Umbilical cord (tissue), 2 donors: ENCODE measurements around the gene TMEM87B. TPM values are rescaled to one million over a fixed set of nuclear protein-coding genes. Genes with fewer than 3 reads are reported as not detected.
"Not testable (repeated sequence)": the region's sequence is repeated elsewhere in the genome, so short reads cannot be mapped to it uniquely, and the experiment has no call there.

Source experiments
- DNase-seq: peaks from one replicate; pipeline ENCODE4 v3.0.0-alpha.2; 2015; ENCODE audit warnings: low spot score
- total RNA-seq: library from RNA; depleted of rRNA; stranded (reverse); fragments of >200 nt; gene quantifications from one replicate; pipeline ENCODE4 v1.2.3, GENCODE V29; 2014; ENCODE audit warnings: low replicate concordance; ENCODE audit not compliant: insufficient read depth

The TMEM87B gene
- total RNA-seq, 1 donor from 2014 or later, result 108 TPM

- peak; percentile 83 for DNase-seq
These were observed 22.2 kb upstream of the TMEM87B start for GRCh38 chr2:112032689-112033465.

- no peak for DNase-seq
These were observed 21.5 kb upstream of the TMEM87B start for GRCh38 chr2:112033600-112033999.

- DNase-seq, result no peak
These were observed 20.1 kb upstream of the TMEM87B start for GRCh38 chr2:112034924-112035323.

DNA sequence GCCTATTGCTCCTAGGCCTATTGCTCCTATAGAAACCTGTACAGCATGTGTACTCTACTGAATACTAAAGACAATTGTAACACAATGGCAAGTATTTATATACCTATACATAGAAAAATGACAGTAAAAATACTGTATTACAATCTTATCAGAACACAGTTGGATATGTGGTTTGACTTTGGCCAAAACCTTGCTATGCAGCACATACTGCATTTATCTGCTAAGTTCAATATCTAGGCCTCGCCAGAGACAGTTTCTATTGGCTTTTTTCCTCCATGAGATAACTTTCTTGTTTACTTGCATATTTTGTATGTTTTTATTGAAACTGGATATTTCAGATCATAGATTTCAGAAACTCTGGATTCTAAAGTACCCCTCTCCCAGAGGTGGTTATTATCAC lies 19.3 kb upstream of the TMEM87B start:
- no peak for DNase-seq

DNA sequence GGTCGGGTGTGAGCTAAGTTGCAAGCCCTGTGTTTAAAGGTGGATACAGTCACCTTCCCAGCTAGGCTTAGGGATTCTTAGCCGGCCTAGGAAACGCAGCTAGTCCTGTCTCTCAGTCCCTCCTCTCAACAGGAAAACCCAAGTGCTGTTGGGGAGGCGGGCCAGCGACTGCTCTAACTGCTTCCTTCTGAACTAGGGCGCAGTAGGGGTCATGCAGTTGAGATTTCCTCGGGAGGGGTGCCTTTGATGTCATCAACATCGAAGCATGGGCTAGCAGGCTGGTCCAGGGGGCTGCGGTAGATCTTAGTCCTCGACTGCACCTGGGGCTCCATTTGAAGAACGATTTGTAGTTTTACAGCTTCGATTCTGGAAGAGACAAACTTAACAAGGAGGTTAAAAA lies 15.5 kb upstream of the TMEM87B start:
- not testable (repeated sequence) for DNase-seq

DNA sequence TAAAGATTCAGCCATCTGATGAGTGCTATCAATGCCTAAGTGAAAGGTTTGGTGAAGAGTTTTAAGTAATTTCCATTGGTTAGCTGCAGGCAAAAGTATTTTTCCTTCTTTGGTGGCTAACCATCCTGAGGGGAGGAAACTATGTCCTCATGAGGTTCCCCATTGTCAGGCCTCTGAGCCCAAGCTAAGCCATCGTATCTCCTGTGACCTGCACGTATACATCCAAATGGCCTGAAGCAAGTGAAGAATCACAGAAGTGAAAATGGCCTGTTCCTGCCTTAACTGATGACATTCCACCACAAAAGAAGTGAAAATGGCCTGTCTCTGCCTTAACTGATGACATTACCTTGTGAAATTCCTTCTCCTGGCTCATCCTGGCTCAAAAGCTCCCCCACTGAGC lies 15.0 kb upstream of the TMEM87B start:
- DNase-seq, result not testable (repeated sequence)

DNA sequence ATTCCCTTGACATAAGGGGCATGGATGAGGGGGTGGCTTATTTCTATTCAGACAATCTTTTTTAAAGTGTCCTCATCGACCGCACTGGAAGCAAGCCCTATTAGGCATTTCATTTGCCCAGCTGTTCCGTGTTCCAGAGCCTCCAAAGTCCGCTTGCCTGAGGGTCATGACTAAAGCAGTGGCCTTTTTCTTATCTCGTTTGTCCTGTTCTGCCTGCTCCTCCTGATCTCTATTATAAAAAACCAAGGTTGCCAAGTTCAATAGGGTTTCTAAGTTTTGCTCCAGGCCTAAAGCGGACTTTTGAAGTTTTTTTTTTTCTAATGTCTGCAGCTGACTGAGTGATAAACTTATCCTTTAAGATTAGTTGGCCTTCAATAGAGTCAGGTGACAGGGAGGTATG lies 13.6 kb upstream of the TMEM87B start:
- DNase-seq, result not testable (repeated sequence)

GRCh38 chr2:112045446-112046014 lies 9.5 kb upstream of the TMEM87B start:
- no peak for DNase-seq

- DNase-seq, result no peak
These were observed 8.8 kb upstream of the TMEM87B start for GRCh38 chr2:112046231-112046630.

DNA sequence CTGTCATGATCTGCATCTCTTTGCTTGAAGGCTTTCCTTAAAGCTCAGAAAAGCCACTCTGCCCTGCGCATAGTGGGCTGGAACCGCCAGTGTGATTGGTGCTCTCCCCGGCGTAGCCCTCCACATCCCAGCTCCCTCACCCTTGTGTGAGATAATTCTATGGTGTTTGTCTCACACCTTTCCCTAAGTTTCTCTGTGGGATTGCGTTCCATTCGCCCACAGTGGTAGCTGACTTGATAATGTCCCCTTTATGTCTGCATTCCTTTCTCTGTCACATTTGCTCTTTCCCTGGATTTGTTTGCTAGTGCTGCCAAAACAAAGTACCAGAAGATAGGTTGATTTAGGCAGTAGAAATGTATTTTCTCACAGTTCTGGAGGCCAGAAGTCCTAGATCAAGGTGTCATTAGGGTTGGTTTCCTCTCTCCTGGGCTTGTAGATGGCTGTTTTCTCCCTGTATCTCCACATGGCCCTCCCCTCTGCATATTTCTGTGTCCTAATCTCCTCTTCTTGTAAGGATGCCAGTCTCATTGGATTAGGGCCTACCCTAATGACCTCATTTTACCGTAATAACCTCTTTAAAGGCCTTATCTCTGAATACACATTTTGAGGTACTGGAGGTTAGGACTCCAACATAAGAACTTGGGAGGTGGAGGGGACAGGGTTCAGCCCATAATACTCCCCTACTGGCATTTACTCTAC lies 7.4 kb upstream of the TMEM87B start:
- DNase-seq, result peak; percentile 69

GRCh38 chr2:112048236-112048592 lies 6.9 kb upstream of the TMEM87B start:
- no peak for DNase-seq

GRCh38 chr2:112048887-112049286 lies 6.2 kb upstream of the TMEM87B start:
- peak; percentile 68 for DNase-seq

- DNase-seq, result no peak
These were observed 4.8 kb upstream of the TMEM87B start for GRCh38 chr2:112050316-112050715.

GRCh38 chr2:112053917-112054846 lies 887 bp upstream of the TMEM87B start:
- DNase-seq, result peak; percentile 98

DNA sequence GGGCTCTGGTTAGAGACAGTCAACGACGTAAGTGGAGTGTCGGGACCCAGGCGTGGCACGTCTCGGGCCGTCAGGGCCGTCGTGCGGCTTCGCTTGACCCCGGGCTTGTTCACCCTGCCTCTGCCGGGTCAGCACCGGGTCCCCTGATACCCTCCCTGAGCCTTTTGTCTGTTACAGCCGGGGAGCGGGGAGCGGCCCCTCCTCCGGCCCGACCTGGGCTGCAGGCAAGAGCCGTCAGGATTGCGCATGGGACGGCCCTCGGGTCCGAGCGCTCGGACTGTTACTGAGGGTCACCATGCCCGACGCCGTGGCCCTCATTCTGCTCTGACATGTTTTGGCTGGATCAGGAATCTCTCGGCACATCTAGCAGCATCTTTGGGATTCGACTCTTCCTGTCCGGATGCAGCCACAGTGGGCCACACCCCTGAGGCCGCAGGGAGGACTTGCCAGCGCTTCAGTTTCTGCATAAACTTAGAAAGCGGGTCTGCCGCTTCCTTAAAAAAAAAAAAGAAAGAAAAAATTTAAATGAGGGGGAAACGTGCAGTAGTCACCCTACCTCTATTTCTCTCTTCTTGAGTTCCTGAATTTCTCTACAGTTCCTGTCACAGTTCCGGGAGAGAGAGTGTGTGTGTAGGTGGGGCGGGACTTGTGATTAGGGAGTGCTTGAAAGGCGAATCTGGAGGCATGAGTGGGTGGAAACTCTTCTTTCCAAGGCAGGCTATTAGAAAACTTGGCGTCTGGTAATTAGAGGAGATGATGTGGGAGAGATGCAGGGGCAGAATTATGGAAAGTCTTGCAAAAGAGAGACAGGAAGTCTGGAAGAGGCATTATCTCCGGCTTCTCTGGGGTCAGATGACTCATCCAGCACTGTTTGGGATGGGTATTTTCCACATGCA lies 909 bp downstream of the TMEM87B start:
- DNase-seq, result peak; percentile 97

- DNase-seq, result no peak
These were observed 1.5 kb downstream of the TMEM87B start for GRCh38 chr2:112056626-112056987.

GRCh38 chr2:112059671-112060070 lies 4.6 kb downstream of the TMEM87B start:
- no peak for DNase-seq

GRCh38 chr2:112061299-112061698 lies 6.2 kb downstream of the TMEM87B start:
- DNase-seq, result no peak

GRCh38 chr2:112061840-112062239 lies 6.8 kb downstream of the TMEM87B start:
- DNase-seq, result no peak

GRCh38 chr2:112062894-112063293 lies 7.8 kb downstream of the TMEM87B start:
- DNase-seq, result no peak

DNA sequence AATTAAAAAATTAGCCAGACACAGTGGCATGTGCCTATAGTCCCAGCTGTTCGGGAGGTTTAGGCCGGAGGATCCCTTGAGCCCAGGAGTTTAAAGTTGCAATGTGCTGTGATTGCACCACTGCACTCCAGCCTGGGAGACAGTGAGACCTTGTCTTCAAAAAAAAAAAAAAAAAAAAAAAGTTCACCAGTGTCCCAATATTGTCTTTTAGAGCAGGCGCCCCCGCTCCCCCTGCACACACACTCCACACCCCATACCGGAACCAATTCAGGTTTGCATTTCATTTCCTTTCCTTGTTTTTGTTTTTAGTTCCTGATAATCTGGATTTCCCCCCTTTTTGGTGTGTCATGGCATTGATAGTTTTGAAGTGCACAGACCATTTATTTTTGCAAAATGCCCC lies 10.4 kb downstream of the TMEM87B start:
- no peak for DNase-seq
